Activated T-helper 1 cell treated with anti-CD3 and anti-CD28 coated beads, Interleukin-12 subunit alpha, Interleukin-12 subunit beta, Interleukin-2, Interleukin-4 antibody, amounts not matched to agents 30 ng/mL and 10 ng/mL and 1 ng/mL, durations not matched to agents 14 hours and 24 hours and 36 hours (primary cell): ENCODE results near the gene EMILIN3. TPM values are rescaled to one million over a fixed set of nuclear protein-coding genes. Genes with fewer than 3 reads are reported as not detected.
"Not testable (repeated sequence)": the region's sequence is repeated elsewhere in the genome, so short reads cannot be mapped to it uniquely, and the experiment has no call there.

Experiments
- DNase-seq: peaks from one replicate; pipeline ENCODE4 v3.0.0; 2021; ENCODE audit warnings: low spot score
- H3K27ac Mint-ChIP-seq: one replicate; pipeline ENCODE4 v1.8.0; 2021; ENCODE audit warnings: mild to moderate bottlenecking, mixed read lengths
- H3K27me3 Mint-ChIP-seq: one replicate; pipeline ENCODE4 v1.8.0; 2022; ENCODE audit warnings: mild to moderate bottlenecking, moderate library complexity, mixed read lengths; ENCODE audit not compliant: insufficient read depth
- H3K36me3 Mint-ChIP-seq: one replicate; pipeline ENCODE4 v1.8.0; 2021; ENCODE audit warnings: low read depth, mixed read lengths
- H3K4me1 Mint-ChIP-seq: one replicate; pipeline ENCODE4 v1.8.0; 2021; ENCODE audit warnings: low read depth, mixed read lengths
- H3K4me3 Mint-ChIP-seq: one replicate; pipeline ENCODE4 v1.8.0; 2021; ENCODE audit warnings: mild to moderate bottlenecking, moderate library complexity, mixed read lengths
- H3K9me3 Mint-ChIP-seq: one replicate; pipeline ENCODE4 v1.8.0; 2021; ENCODE audit warnings: mixed read lengths
- intact Hi-C: fragments of 100-400 bp; cut with micrococcal nuclease; formaldehyde crosslinking; loops from one replicate; pipeline ENCODE4 v1.15.1; 2024
- total RNA-seq: library from RNA; stranded (reverse); gene quantifications from 2 replicates; pipeline ENCODE4 v1.2.3, GENCODE V29; 2022

The EMILIN3 gene
- total RNA-seq, 1 donor from 2014 or later: 0.65 TPM

- H3K4me1 Mint-ChIP-seq: peaks cover 18% of the 10 kb centered on the region
- H3K36me3 Mint-ChIP-seq: no peaks in the 10 kb centered on the region
- H3K4me3 Mint-ChIP-seq: no peak overlapping the region
- H3K27me3 Mint-ChIP-seq: peaks cover 9% of the 10 kb centered on the region
- DNase-seq: no peak
- intact Hi-C loops: no loop called here
- no peaks in the 10 kb centered on the region for H3K9me3 Mint-ChIP-seq
- H3K27ac Mint-ChIP-seq: no peak overlapping the region
Measured at GRCh38 chr20:41330343-41330720, 36.3 kb downstream of the EMILIN3 start.

DNA sequence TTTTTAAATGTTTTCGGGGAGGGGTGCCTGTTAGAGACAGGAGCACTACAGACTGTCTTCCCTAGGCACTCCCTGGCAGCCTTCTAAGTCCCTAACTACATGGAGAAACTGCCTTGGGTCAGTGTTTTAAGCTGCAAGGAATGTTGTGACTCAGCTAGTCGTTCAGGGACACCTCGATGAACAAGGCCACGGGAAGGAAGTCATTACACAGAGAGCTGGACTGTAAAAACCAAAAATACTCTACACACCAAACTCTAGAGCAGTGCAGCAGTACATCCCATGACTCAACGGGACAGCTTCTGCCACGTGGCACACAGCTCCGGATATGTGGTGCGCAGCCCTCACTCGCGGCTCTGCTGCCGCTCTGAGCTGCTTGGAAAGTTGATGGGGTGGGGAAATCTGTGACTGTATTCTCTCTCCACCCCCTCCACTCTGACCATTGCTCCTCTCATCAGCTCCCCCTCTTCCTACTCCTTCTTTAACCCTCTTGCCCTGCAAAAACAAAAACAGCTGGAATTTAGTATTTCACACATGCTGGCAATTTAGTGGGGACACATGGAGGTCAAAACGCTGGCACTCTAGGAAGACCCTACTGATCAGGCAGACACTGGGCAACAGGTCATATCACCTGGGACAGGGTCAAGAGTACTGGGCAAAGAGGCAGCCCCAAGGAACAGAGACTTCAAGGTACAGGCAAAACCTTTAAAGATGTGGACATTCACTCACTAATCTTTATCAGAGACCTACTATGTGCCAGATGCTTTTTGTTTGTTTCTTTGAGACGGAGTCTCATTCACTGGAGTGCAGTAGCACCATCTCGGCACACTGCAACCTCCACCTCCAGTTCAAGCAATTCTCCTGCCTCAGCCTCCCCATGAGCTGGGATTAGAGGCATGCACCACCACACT, 36.9 kb downstream of the EMILIN3 start:
- no peaks in the 10 kb centered on the region for H3K9me3 Mint-ChIP-seq
- intact Hi-C loops: loop anchor here (1.0 kb wide), 1 partner anchor 12 kb away; the partner anchor contains the start of gene ZHX3
- peaks cover 8% of the 10 kb centered on the region for H3K27me3 Mint-ChIP-seq
- H3K4me3 Mint-ChIP-seq: no peak overlapping the region
- no peaks in the 10 kb centered on the region for H3K36me3 Mint-ChIP-seq
- peak; percentile 53 for DNase-seq
- peaks cover 18% of the 10 kb centered on the region for H3K4me1 Mint-ChIP-seq
- peak overlapping the region; percentile 86 for H3K27ac Mint-ChIP-seq

DNA sequence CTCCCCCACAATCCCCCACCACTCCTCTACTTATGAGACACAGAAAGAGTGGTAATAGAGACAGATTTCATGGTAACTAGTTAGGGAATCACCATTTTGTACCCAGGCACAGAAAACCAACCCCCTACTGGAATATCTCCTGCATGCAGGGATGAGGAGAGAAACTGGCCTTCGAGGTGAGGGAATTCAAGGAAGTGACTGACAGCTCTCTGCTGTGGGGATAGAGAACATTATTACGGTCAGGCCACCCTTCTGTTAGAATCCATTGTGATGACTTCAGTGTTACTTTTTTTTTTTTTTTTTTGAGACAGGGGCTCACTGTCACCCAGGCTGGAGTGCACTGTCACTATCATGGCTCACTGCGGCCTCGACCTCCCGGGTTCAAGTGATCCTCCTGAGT, 39.4 kb downstream of the EMILIN3 start:
- H3K27me3 Mint-ChIP-seq: peaks cover 2% of the 10 kb centered on the region
- no peaks in the 10 kb centered on the region for H3K36me3 Mint-ChIP-seq
- intact Hi-C loops: no loop called here

DNA sequence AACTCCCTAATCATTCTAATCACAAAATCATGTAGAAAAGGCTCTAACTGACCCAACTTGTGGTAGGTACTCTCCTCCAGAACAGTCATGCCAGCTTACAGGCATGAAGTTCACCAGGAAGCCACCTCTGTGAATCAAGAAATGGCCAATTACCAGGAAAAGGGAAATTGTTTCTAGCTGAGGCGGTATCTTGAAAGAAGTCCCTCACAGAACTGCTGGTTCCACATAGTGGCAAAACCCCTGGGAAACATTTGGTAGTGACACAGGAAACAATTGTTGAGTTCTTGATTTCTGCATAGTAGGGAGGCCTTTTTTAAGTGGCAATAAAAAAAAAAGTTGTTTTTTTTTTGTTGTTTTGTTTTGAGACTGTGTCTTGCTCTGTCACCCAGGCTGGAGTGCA, 45.6 kb downstream of the EMILIN3 start:
- no peaks in the 10 kb centered on the region for H3K9me3 Mint-ChIP-seq
- no peaks in the 10 kb centered on the region for H3K36me3 Mint-ChIP-seq
- H3K4me3 Mint-ChIP-seq: no peak overlapping the region
- H3K27me3 Mint-ChIP-seq: peaks cover 5% of the 10 kb centered on the region
- DNase-seq: no peak
- intact Hi-C loops: no loop called here
- H3K27ac Mint-ChIP-seq: no peak overlapping the region
- peaks cover 9% of the 10 kb centered on the region for H3K4me1 Mint-ChIP-seq

More for the DNA sequence above, 39.4 kb downstream of the EMILIN3 start:
- DNase-seq: no peak
- Mint-ChIP-seq H3K27ac (no peak overlapping the region), H3K9me3 (no peaks in the 10 kb centered on the region), H3K4me3 (no peak overlapping the region), H3K4me1 (peaks cover 18% of the 10 kb centered on the region)

DNA sequence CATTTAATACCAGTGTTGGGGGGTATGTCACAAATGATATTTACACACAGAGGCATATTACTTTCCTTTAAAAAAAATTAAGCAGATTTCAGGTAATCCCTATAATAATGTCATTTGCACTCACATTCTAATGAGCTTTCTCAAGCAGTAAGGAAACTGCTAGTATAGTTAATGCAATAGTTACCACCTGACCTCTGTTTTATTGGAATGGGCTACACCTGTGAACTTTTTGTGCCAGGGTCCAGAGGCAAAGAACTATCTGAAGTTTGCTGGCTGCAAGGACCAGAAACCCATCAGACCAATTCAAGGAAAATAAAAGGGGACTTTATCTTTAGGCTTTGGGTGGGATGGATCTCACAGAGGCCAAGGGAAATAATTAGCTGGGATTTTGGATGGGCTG, 46.2 kb downstream of the EMILIN3 start:
- no peak overlapping the region for H3K4me3 Mint-ChIP-seq
- no peaks in the 10 kb centered on the region for H3K36me3 Mint-ChIP-seq
- no peak for DNase-seq
- peaks cover 11% of the 10 kb centered on the region for H3K4me1 Mint-ChIP-seq
- no peaks in the 10 kb centered on the region for H3K9me3 Mint-ChIP-seq
- H3K27me3 Mint-ChIP-seq: peaks cover 5% of the 10 kb centered on the region
- intact Hi-C loops: no loop called here
- no peak overlapping the region for H3K27ac Mint-ChIP-seq

DNA sequence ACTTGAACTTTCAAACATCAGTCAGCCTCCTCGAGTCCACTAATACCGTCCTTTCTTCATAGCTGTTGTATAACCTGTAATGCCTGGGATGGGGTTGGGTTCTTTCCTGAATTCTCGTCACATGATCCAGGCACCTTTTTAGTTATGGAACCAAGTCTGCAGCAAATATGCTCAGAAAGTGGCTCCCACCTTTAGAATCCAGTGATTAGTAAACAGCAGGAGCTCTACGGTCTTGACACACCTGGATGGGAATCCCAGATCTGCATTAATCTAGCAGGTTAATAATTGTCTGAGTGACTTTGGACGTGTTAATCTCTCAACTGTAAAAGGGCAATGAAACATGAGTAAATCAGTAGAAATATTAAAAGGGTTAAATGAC, 48.4 kb downstream of the EMILIN3 start:
- Mint-ChIP-seq H3K4me3 (peak overlapping the region; percentile 57), H3K4me1 (peaks cover 11% of the 10 kb centered on the region), H3K27ac (no peak overlapping the region), H3K36me3 (no peaks in the 10 kb centered on the region), H3K27me3 (peaks cover 5% of the 10 kb centered on the region), H3K9me3 (no peaks in the 10 kb centered on the region)
- no peak for DNase-seq
- intact Hi-C loops: loop anchor here (5.0 kb wide), 2 partner anchors 114 to 374 kb away; no protein-coding TSS in a partner anchor

GRCh38 chr20:41317546-41318270, 48.9 kb downstream of the EMILIN3 start, which contains the start of gene ZHX3:
Gene ZHX3 (minus strand): TSS chr20:41317731. CDS start chr20:41204916, 112,815 bp downstream.
- peak; percentile 95 for DNase-seq
- Mint-ChIP-seq H3K9me3 (no peaks in the 10 kb centered on the region), H3K4me3 (peak within 1 kb of the TSS; percentile 88), H3K36me3 (no peaks in the 10 kb centered on the region), H3K27ac (peak within 1 kb of the TSS; percentile 82), H3K27me3 (peaks cover 5% of the 10 kb centered on the region), H3K4me1 (peaks cover 11% of the 10 kb centered on the region)
- intact Hi-C loops: loop anchor here (1.0 to 5.0 kb wide), 8 partner anchors 12 to 375 kb away; partner anchors contain the start of genes CHD6 and LPIN3

DNA sequence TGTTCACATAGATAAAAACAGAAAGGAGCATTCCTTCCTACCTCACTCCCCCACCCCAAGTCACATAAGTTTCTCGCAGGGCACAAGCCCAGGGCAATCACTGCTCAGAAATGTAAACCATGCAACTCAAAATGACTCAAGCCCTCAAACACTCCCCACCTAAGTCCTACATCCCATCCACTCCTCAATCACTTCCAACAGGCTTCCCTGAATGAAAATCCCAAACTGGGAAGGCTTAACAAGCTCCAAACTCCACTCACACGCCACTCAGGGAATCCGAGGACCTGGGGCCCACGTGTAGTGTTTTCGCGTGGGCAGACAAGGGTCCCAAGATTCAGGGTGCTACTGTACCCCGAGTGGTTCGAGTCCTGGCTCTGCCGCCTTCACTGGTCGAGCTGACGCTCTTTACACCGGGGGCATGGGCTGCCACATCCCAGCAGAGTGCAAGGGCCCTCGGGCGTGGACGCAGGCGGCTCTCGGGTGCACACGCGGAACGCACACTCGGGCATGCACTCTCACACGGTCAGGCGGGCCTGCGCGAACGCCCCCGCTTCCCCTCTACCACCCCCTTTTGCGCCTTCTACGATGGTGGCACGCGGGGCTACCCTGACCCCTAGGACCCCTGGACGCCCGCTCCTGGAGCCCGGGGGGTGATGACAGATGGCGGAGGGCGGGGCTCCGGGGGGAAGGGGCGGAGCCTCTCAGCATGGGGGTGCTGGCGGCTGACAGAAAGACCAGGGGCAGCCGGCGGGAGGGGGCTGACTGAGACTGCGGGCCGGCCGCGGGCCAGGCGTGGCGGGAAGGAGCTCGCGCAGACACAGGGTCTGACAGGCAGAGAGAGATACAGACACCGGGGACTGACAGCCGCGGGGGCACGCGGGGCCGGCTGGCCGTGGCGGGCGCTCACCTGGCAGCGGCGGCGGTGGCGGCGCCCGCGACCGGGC, 49.7 kb downstream of the EMILIN3 start:
- peaks cover 11% of the 10 kb centered on the region for H3K4me1 Mint-ChIP-seq
- H3K4me3 Mint-ChIP-seq: peak overlapping the region; percentile 88
- H3K27ac Mint-ChIP-seq: peak overlapping the region; percentile 82
- peak; percentile 53 for DNase-seq
- H3K27me3 Mint-ChIP-seq: peaks cover 5% of the 10 kb centered on the region
- intact Hi-C loops: loop anchor here (1.0 to 5.0 kb wide), 8 partner anchors 12 to 375 kb away; partner anchors contain the start of genes CHD6 and LPIN3
- H3K36me3 Mint-ChIP-seq: no peaks in the 10 kb centered on the region
- H3K9me3 Mint-ChIP-seq: no peaks in the 10 kb centered on the region

DNA sequence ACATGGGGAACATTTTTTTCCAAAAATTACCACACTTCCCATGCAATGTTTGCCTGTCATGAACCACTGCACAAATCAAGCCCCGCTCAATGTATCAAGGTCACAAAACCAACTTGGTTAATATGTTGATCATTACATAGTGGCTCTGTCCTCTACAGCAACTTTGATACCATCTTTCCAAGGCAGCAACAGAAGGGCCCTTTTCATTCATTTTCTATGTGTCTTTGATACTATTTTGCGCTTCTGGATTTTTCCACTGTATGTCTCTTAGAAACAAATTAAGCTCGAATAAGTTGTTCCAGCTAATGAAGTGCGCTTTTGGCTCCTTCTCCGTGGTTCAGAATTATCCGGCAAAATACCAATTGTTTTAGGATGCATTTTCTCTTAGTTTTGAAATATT, 50.6 kb downstream of the EMILIN3 start:
- Mint-ChIP-seq H3K4me1 (peaks cover 11% of the 10 kb centered on the region), H3K4me3 (peak overlapping the region; percentile 88), H3K27ac (peak overlapping the region; percentile 82), H3K27me3 (peaks cover 5% of the 10 kb centered on the region), H3K9me3 (no peaks in the 10 kb centered on the region), H3K36me3 (no peaks in the 10 kb centered on the region)
- intact Hi-C loops: loop anchor here (5.0 kb wide), 2 partner anchors 116 to 376 kb away; no protein-coding TSS in a partner anchor
- no peak for DNase-seq

DNA sequence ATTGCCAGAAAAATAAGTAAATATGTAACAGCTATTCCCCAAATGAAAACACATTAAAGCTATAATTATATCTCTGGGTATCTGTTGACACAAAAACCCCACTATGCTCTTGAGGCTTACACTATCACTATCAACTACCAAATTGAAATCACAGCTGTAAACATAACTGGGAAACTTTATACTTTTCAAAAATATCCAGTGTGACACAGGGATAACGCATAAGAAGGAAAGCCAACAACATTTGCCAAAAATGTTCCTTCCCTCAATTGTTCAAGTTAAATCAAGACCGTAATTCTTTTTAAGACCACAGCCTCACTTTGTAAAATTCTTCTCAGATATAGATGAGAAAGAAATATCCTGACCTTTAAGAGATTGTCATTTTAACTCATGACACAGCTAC, 52.2 kb downstream of the EMILIN3 start:
- Mint-ChIP-seq H3K27ac (no peak overlapping the region), H3K36me3 (no peaks in the 10 kb centered on the region), H3K4me3 (no peak overlapping the region), H3K27me3 (peaks cover 2% of the 10 kb centered on the region), H3K4me1 (peaks cover 11% of the 10 kb centered on the region), H3K9me3 (no peaks in the 10 kb centered on the region)
- intact Hi-C loops: no loop called here
- DNase-seq: no peak

- H3K9me3 Mint-ChIP-seq, H3K36me3 Mint-ChIP-seq, H3K27me3 Mint-ChIP-seq, intact Hi-C loops, H3K27ac Mint-ChIP-seq, DNase-seq, H3K4me3 Mint-ChIP-seq: not testable (repeated sequence)
- peaks cover 11% of the 10 kb centered on the region for H3K4me1 Mint-ChIP-seq
Measured at GRCh38 chr20:41312009-41312408, 54.6 kb downstream of the EMILIN3 start.
